Fibroblast of villous mesenchyme (primary cell): ENCODE results near the gene SPAG9. TPM values are rescaled to one million over a fixed set of nuclear protein-coding genes. Genes with fewer than 3 reads are reported as not detected.
"Not testable (repeated sequence)": the region's sequence is repeated elsewhere in the genome, so short reads cannot be mapped to it uniquely, and the experiment has no call there.

Source experiments
- DNase-seq: peaks from one replicate; pipeline ENCODE4 v3.0.0-alpha.2; 2010; ENCODE audit warnings: low read depth
- H3K4me3 ChIP-seq: 2 replicates; pipeline ENCODE4 v1.5.1; 2011; ENCODE audit warnings: low read depth, mild to moderate bottlenecking, low read length
- total RNA-seq: library from RNA; depleted of rRNA; stranded (reverse); fragments of >200 nt; gene quantifications from 2 replicates; pipeline ENCODE4 v1.2.3, GENCODE V29; 2012
- TF ChIP-seq, protein P1 (sequence below): IDR thresholded peaks from 2 replicates; pipeline ENCODE4 v1.5.1; 2012; ENCODE audit warnings: low read depth, mild to moderate bottlenecking, low read length; ENCODE audit not compliant: insufficient read depth

The SPAG9 gene
- total RNA-seq, 1 donor = 94.6 TPM

DNA sequence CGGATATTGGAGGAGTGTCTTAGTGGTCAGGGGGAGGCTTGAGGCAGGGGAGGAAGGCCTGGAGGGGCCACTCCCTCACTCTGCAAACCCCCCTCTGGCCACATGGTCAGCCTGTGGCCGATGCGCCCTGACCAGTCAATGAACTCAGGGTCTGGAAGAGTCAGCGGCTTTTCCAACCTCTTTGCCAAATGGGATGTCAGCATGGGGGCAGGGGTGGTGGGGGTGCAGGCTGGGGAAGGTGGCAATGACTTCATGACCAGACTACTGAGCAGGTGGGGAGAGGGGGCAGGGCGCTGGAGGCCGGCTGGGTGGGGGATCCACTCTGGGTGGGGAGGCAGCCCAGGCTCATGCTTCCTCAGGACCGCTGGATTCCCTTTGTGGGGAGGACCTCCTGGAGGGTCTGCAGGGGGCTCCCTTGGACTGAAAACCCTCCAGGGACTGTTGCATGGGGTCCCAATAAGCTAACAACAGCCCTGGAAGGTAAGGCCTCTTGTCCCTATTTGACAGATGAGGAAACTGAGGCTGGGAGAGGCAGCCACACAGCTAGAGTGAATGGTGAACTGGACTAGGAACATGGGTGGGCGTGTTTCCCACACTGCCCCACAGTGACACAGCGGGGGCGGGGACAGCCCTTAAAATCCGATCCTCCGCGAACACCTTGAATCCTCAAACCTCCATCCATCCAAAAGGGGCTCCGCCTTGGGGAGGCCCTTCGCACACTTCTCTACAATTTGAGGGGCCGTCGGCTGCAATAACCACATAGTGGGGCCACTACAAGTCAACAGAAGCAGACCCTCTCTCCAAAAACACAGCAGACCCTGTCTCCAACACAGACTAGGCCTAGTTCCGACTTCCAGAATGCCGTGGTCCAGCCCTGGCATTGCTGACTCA lies 173.5 kb downstream of the SPAG9 start:
- TF ChIP-seq, protein P1, sequence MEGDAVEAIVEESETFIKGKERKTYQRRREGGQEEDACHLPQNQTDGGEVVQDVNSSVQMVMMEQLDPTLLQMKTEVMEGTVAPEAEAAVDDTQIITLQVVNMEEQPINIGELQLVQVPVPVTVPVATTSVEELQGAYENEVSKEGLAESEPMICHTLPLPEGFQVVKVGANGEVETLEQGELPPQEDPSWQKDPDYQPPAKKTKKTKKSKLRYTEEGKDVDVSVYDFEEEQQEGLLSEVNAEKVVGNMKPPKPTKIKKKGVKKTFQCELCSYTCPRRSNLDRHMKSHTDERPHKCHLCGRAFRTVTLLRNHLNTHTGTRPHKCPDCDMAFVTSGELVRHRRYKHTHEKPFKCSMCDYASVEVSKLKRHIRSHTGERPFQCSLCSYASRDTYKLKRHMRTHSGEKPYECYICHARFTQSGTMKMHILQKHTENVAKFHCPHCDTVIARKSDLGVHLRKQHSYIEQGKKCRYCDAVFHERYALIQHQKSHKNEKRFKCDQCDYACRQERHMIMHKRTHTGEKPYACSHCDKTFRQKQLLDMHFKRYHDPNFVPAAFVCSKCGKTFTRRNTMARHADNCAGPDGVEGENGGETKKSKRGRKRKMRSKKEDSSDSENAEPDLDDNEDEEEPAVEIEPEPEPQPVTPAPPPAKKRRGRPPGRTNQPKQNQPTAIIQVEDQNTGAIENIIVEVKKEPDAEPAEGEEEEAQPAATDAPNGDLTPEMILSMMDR = no peak
- H3K4me3 ChIP-seq = no peak overlapping the region
- DNase-seq = no peak

GRCh38 chr17:50946223-50946890 lies 174.3 kb downstream of the SPAG9 start:
- no peak for DNase-seq
- no peak overlapping the region for H3K4me3 ChIP-seq
- TF ChIP-seq, protein P1 = no peak

DNA sequence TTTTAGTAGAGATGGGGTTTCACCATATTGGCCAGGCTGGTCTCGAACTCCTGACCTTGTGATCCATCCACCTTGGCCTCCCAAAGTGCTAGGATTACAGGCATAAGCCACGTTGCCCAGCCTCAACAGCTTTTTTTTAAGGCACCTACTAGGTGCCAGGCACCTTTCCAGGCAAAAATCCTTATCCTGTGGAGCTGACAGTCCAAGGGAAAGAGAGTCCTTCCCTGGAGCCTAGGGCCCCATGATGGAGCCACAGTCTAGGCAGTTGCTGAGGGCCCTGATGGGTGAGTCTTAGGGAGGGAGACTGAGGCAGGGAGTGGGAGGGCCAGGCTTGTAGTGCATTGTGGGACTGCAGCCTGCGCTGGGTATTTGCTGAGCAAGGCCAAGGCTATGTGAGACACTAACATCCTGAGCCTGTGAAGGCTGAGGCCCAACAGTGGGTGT lies 174.9 kb downstream of the SPAG9 start:
- TF ChIP-seq, protein P1 = no peak
- no peak overlapping the region for H3K4me3 ChIP-seq
- no peak for DNase-seq

GRCh38 chr17:50944902-50945720 lies 175.6 kb downstream of the SPAG9 start:
- TF ChIP-seq, protein P1 = no peak
- no peak overlapping the region for H3K4me3 ChIP-seq
- DNase-seq = no peak

GRCh38 chr17:50944054-50944901 lies 176.4 kb downstream of the SPAG9 start:
- DNase-seq = peak; percentile 65
- TF ChIP-seq, protein P1 = no peak
- H3K4me3 ChIP-seq = peak overlapping the region; percentile 27

GRCh38 chr17:50943575-50943933 lies 177.1 kb downstream of the SPAG9 start:
- no peak for DNase-seq
- no peak overlapping the region for H3K4me3 ChIP-seq
- TF ChIP-seq, protein P1 = no peak

- H3K4me3 ChIP-seq, DNase-seq: not testable (repeated sequence)
Observed at GRCh38 chr17:50941676-50942048, 179.0 kb downstream of the SPAG9 start.
